SIG-M5 treated with dmso at 0.1 percent for 504 hours (cell line): ENCODE results near the gene GSTK1.
"Not testable (repeated sequence)": the region's sequence is repeated elsewhere in the genome, so short reads cannot be mapped to it uniquely, and the experiment has no call there.

Experiments
- DNase-seq: peaks from one replicate; lab custom pipeline; 2025; ENCODE audit not compliant: unreplicated experiment; lab: John Stamatoyannopoulos, UW

GSTK1 gene

GRCh38 chr7:143238289-143238980 is 24.8 kb upstream of the GSTK1 start:
- no peak for DNase-seq

GRCh38 chr7:143239813-143240212 is 23.4 kb upstream of the GSTK1 start:
- peak; percentile 95 for DNase-seq

DNA sequence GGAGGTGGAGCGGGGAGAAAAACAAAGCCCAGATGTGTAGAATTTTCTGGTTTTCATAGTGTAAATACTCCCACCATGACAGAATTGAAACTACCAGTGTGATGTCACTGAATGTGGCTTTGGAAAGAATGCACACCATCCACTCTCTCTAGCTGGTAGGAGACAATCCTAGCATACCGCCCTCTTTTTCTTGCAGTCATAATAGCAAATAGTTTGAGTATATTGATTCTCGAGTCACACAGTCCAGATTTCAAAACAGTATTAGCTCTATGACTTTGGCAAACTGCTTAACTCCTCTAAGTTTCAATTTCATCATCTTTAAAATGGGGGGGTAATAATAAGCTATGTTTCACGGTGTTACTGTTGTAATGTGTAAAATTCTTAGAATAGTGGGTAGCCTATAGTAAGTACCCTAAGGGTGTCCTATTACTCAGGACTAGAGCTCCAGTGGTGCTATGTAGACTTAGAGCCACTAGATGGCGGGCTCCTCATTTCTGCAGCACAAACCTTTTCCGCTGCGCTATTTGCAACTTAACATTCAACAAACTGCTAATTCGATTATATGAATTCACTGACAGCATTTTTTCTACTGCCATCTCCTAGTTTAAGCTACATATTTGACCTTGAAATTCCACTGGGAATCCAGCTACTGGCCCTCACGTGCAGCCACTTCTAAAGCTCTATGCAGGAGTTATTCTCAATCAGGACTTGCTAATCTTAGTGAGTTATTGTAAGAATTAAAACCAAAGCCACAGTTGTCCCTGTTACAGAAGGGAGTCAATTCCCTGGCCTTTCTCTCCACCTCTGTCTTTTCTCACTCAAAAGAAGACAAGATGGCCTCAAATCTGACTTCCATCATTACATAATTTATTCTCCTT is 22.7 kb upstream of the GSTK1 start:
- peak; percentile 86 for DNase-seq

- no peak for DNase-seq
Measured at GRCh38 chr7:143242306-143242705, 20.9 kb upstream of the GSTK1 start.

GRCh38 chr7:143243111-143243510 is 20.1 kb upstream of the GSTK1 start:
- DNase-seq = no peak

GRCh38 chr7:143243614-143244013 is 19.6 kb upstream of the GSTK1 start:
- no peak for DNase-seq

DNA sequence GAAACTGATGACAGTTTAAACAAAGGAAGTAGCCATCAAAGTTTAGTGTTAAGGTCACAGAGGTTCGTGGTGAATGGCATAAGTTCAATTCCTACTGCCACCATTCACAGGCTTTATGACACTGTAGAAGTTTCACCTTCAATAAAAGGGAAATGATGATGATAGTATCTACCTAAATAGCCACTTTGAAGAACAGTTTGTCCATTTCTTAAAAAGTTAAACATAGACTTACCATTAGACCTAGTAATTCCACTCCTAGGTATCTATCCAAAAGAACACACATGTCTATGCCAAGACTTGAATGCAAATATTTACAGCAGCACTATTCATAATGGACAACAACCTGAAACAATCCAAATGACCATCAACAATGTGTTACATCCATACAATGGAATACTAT is 18.9 kb upstream of the GSTK1 start:
- DNase-seq = no peak

DNA sequence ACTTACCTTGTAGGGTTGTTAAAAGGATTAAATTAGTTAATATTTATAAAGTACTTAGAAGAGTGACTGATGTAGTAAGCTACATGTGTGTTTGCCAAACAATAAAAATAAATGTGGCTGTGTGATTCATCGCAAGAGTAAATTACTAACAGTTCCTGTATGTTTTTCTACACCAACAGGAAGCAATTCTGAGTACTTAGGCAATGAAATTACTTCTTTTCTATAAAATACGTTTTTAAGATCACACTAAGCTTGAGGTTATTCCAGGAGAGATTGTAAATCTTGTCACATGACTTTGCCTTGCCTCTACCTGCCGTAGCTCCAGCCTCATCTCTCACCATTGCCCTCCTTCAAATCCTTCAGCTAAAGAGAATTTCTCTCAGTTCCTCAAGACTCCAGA is 18.1 kb upstream of the GSTK1 start:
- peak; percentile 34 for DNase-seq

DNA sequence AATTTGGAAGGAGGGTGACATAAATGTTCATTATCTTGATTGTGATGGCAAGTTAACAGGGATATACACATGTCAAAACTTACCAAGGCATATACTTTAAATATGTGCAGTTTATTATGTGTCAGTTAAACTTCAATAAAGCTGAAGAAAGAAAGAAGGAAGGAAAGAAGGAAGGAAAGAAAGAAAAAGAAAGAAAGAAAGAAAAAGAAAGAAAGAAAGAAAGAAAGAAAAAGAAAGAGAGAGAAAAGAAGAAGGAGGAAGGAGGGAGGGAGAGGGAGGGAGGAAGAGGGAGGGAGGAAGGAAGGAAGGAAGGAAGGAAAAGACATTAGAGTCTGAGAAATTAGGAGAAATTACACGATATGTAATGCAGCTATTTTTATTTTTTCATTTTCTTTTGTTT is 15.9 kb upstream of the GSTK1 start:
- DNase-seq = no peak

GRCh38 chr7:143248761-143249354 is 14.4 kb upstream of the GSTK1 start:
- DNase-seq = peak; percentile 35

DNA sequence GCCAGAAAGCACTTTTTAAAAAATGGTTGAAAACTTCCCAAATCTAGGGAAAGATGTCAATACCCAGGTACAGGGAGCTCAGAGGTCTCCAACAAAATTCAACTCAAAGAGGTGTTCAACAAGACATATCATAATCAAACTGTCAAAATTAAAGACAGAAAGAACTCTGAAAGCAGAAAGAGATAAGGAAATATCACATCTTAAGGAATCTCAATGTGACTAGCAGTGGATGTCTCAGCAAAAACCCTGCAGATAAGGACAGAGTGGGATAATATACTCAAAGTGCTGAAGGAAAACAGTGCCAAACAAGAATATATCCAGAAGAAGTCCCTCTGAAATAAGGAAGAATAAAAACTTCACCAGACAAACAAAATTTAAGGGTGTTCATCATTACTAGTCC is 13.0 kb upstream of the GSTK1 start:
- DNase-seq = no peak

DNA sequence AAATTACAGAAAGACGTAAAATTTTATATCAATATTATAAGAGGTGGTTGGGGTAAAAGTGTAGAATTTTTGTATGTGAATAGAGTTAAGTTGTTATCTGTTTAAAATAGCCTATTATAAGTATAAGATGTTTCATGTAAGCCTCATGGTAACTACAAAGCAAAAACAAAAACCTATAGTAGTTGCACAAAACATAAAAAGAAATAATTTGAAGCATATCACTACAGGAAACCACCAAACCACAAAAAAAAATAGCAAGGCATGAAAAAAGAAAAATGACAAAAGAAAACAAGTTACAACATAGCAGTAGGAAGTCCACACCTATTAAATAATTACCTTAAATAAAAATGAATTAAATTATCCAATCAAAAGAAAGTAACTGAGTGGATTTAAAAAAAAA is 12.4 kb upstream of the GSTK1 start:
- DNase-seq = no peak

DNA sequence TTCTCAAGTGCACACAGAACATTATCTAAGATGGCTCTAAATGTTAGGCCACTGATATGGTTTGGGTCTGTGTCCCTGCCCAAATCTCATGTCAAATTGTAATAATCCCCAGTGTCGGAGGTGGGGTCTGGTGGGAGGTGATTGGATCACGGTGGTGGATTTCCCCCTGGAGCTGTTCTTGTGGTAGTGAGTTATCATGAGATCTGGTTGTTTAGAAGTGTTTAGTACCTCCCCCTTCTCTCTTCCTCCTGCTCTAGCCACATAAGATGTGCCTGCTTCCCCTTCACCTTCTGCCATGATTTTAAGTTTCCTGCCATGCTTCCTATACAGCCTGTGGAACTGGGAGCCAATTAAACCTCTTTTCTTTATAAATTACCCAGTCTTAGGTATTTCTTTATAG is 11.2 kb upstream of the GSTK1 start:
- no peak for DNase-seq

DNA sequence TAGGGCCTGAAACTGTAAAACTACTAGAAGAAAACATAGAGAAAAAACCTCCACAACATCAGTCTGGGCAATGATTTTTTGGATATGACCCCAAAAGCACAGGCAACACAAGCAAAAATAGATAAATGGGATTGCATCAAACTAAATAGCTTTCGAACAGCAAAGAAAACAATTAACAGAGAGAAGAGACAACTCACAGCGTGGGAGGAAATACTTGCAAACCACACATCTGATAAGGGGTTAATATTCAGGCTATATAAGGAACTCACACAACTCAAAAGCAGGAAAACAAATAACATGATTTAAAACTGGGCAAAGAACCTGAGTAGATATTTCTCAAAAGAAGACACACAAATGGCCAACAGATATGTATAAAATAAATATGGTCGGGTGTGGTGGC is 7.7 kb upstream of the GSTK1 start:
- no peak for DNase-seq

DNA sequence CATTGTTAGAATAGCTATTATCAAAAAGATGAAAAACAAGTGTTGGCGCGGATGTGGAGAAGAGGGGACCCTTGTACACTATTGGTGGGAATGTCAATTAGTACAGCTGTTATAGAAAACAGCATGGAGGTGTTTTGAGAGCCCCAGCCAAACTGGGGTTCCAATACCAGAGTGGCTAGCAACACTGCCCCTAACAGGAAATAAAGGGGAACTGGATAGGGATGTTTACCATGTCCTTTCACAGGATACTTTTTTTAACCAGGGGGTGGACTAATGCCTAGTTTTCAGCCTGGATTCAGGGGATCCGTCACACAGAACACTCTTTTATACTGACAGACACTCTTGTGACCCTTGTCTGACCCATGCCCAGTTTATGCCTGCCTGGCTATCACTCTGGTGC is 6.9 kb upstream of the GSTK1 start:
- DNase-seq = no peak

- DNase-seq = no peak
Measured at GRCh38 chr7:143256932-143257331, 6.3 kb upstream of the GSTK1 start.

DNA sequence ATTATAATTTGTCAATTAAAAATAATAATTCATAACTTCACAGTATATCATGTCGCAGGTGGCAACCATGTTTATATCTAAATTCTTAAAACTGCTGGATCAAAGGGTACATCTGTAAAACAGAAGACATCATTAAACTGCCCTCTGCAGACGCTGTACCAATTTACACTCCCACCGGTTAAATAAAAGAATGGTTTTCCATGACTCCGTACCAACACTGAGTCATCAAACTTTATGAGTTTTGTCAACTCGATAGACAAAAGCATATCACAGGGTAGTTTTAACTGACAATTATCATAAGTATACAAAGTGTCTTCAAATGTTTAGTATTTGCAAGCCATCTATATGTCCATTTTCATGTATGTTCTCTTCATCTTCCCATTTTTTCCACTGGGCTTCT is 5.7 kb upstream of the GSTK1 start:
- no peak for DNase-seq

DNA sequence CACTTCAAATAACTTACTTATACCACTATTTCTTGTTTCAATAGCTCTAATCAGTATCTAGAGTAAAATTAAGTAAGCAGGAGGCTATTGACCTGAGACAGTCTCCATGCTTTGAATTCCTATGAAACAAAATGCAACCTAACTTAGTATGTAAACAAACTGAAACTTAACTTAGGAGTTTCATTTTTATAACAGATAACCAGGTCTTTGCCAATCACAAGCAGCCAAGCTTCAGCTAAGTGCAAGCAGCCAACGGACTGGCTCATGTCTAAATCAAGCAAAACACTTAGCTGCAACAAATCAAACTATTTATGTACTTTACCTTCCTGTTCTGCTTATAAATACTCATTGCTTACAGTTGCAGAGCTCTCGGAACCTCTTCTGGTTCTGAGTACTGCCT is 4.4 kb upstream of the GSTK1 start:
- no peak for DNase-seq

DNA sequence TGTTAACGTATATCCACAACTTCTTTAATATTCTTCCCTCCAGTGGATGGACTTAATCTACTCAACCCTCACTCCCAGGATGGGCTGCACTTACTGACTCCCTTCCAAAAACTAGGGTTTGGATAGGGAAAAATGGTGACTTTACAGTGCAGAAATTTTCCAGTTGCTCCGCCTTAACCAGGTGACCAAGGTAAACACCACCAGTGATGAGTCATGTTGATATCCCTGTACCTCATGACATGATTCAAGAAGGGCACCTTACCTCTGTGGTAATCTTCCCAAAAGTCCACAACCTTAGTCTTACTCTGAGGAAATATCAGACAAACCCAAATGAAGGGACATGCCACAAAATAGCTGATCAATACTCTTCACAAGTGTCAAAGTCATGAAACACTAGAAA is 3.5 kb upstream of the GSTK1 start:
- DNase-seq = no peak

DNA sequence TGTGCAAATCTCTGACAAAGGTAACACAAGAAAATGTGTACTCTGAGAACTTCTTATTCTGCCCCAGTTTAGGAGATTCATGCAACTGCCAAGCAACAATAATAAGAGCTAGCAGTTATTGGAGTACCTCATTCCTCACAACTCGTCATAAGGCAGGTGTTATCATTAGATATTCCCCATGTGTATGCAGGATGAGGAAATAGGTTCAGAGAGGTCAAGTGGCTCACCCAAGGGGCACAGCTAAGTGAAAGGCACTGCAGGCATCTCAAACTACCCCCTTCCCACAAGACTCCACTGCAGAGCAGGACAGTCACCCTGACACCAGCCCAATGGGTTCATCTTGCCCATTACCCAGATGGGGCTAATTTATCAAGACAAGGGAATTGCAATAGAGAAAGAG is 1.3 kb upstream of the GSTK1 start:
- DNase-seq = no peak

DNA sequence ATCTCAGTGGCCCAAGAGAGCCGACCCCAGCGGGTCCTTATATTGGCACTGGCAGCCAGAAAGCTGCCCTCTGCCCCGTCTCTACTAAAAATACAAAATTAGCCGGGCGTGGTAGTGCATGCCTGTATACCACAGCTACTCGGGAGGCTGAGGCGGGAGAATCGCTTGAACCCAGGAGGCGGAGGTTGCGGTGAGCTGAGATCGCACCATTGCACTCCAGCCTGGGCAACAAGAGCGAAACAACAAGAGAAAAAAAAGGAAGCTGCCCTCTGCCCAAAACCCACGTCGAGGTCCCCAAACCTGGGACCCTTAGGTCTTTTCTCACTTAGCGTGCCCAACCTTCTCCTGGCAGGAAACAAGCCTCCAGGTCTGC is 941 bp downstream of the GSTK1 start:
- not testable (repeated sequence) for DNase-seq

GRCh38 chr7:143265017-143265693 is 1.9 kb downstream of the GSTK1 start:
- no peak for DNase-seq
